HepG2 (cell line): ENCODE measurements around the gene OR10V1. TPM values are rescaled to one million over a fixed set of nuclear protein-coding genes. Genes with fewer than 3 reads are reported as not detected.

Experiments
- IRF2 ChIP-seq: IDR thresholded peaks from 2 replicates; pipeline ENCODE4 v1.6.1; 2018; ENCODE audit warnings: missing genetic modification reagents, missing compliant biosample characterization
- NFATC3 ChIP-seq: sonication (generic); formaldehyde crosslinking; IDR thresholded peaks from 2 replicates; pipeline ENCODE4 v1.5.1; 2020; ENCODE audit warnings: mild to moderate bottlenecking, missing genetic modification reagents
- PPARG ChIP-seq: conservative IDR thresholded peaks from 2 replicates; pipeline ENCODE4 v1.6.1; 2016; ENCODE audit warnings: missing biosample characterization, missing genetic modification reagents
- RBAK ChIP-seq: sonication (generic); formaldehyde crosslinking; IDR thresholded peaks from 2 replicates; pipeline ENCODE4 v1.5.1; 2020; ENCODE audit warnings: mild to moderate bottlenecking, missing genetic modification reagents
- SETDB1 ChIP-seq: sonication (generic); formaldehyde crosslinking; IDR thresholded peaks from 2 replicates; pipeline ENCODE4 v1.5.1; 2020; ENCODE audit warnings: missing genetic modification reagents, mild to moderate bottlenecking, borderline replicate concordance
- SOX6 ChIP-seq, 2 experiments: fragments of 450-650 bp in 1 of 2; sonication (generic) in 1 of 2; formaldehyde crosslinking in 1 of 2; IDR thresholded peaks; 2 replicates each; pipeline versions ENCODE4 v1.4.0 to v1.6.1; 2017 to 2020; ENCODE audit warnings: antibody characterized with exemption in 1 of 2, mild to moderate bottlenecking in 1 of 2, missing genetic modification reagents in 1 of 2
- YEATS4 ChIP-seq: sonication (generic); formaldehyde crosslinking; IDR thresholded peaks from 2 replicates; pipeline ENCODE4 v1.4.0; 2020; ENCODE audit warnings: missing genetic modification reagents, borderline replicate concordance
- ZBTB7B ChIP-seq: sonication (generic); formaldehyde crosslinking; IDR thresholded peaks from 2 replicates; pipeline ENCODE4 v1.4.0; 2020; ENCODE audit warnings: missing genetic modification reagents
- ZFY ChIP-seq: sonication (generic); formaldehyde crosslinking; IDR thresholded peaks from 2 replicates; pipeline ENCODE4 v1.4.0; 2020; ENCODE audit warnings: missing genetic modification reagents
- ZMAT3 ChIP-seq: sonication (generic); formaldehyde crosslinking; conservative IDR thresholded peaks from 2 replicates; pipeline ENCODE4 v1.7.0; 2021; ENCODE audit warnings: missing genetic modification reagents
- ZNF143 ChIP-seq: sonication (generic); formaldehyde crosslinking; IDR thresholded peaks from 2 replicates; pipeline ENCODE4 v1.4.0; 2020; ENCODE audit warnings: missing genetic modification reagents
- ZNF430 ChIP-seq: sonication (generic); formaldehyde crosslinking; IDR thresholded peaks from 2 replicates; pipeline ENCODE4 v1.9.0; 2021; ENCODE audit warnings: mild to moderate bottlenecking, missing genetic modification reagents
- ZNF44 ChIP-seq: sonication (generic); formaldehyde crosslinking; IDR thresholded peaks from 2 replicates; pipeline ENCODE4 v1.5.1; 2020; ENCODE audit warnings: mild to moderate bottlenecking, missing genetic modification reagents
- ZNF547 ChIP-seq: sonication (generic); formaldehyde crosslinking; IDR thresholded peaks from 2 replicates; pipeline ENCODE4 v1.5.1; 2020; ENCODE audit warnings: mild to moderate bottlenecking, missing genetic modification reagents
- ZNF768 ChIP-seq: sonication (generic); formaldehyde crosslinking; IDR thresholded peaks from 2 replicates; pipeline ENCODE4 v1.4.0; 2020; ENCODE audit warnings: missing genetic modification reagents
- ZNF781 ChIP-seq: sonication (generic); formaldehyde crosslinking; IDR thresholded peaks from 2 replicates; pipeline ENCODE4 v1.5.1; 2020; ENCODE audit warnings: borderline replicate concordance, mild to moderate bottlenecking, missing genetic modification reagents; ENCODE audit errors: not compliant biosample characterization
- polyA plus RNA-seq, 8 experiments: library from polyadenylated mRNA; depleted of rRNA in 3 of 8; stranded (reverse) in 7 of 8; unstranded in 1 of 8; fragments of >200 nt; fragmentation: Illumina TruSeq in 4 of 8; extraction: Trizol in 4 of 8; gene quantifications; 2 replicates each; pipeline versions ENCODE4 v1.2.1 to v1.2.3, GENCODE V29; 2011 to 2016; ENCODE audit warnings: low read depth in 4 of 8, missing spikeins in 1 of 8, mixed read lengths in 1 of 8; ENCODE audit not compliant: insufficient read depth in 1 of 8
- total RNA-seq, 5 experiments: library from RNA; depleted of rRNA; stranded (reverse); fragments of >200 nt; fragmentation: Illumina TruSeq; extraction: Trizol; gene quantifications; 2 replicates each; pipeline ENCODE4 v1.2.3, GENCODE V29; 2016; ENCODE audit warnings: low read depth in 1 of 5
- TF ChIP-seq, protein P1 (sequence below): sonication (generic); formaldehyde crosslinking; IDR thresholded peaks from 2 replicates; pipeline ENCODE4 v1.4.0; 2020; ENCODE audit warnings: missing genetic modification reagents, borderline replicate concordance
- TF ChIP-seq, protein P2 (sequence below): sonication (generic); formaldehyde crosslinking; IDR thresholded peaks from 2 replicates; pipeline ENCODE4 v1.4.0; 2020; ENCODE audit warnings: missing genetic modification reagents
- TF ChIP-seq, protein P3 (sequence below): sonication (generic); formaldehyde crosslinking; IDR thresholded peaks from 2 replicates; pipeline ENCODE4 v1.8.0; 2022; ENCODE audit warnings: missing genetic modification reagents, mild to moderate bottlenecking, moderate library complexity, borderline replicate concordance
- TF ChIP-seq, protein P4 (sequence below): sonication (generic); formaldehyde crosslinking; IDR thresholded peaks from 2 replicates; pipeline ENCODE4 v1.5.1; 2020; ENCODE audit warnings: missing genetic modification reagents, mild to moderate bottlenecking, borderline replicate concordance

OR10V1 gene
- total and polyA plus RNA-seq, 2 of the 13 experiments (the other 11 are each of a cell fraction or from before 2014, with no cell fraction given): not detected

- TF ChIP-seq, protein P1, sequence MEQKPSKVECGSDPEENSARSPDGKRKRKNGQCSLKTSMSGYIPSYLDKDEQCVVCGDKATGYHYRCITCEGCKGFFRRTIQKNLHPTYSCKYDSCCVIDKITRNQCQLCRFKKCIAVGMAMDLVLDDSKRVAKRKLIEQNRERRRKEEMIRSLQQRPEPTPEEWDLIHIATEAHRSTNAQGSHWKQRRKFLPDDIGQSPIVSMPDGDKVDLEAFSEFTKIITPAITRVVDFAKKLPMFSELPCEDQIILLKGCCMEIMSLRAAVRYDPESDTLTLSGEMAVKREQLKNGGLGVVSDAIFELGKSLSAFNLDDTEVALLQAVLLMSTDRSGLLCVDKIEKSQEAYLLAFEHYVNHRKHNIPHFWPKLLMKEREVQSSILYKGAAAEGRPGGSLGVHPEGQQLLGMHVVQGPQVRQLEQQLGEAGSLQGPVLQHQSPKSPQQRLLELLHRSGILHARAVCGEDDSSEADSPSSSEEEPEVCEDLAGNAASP (CRISPR knock-in tag): 0 out of 2 replicates have a peak, but pooled peaks have one; percentile 39
- no peak for TF ChIP-seq SOX6 (IDR thresholded peaks at IDR 0.05)
- peak; percentile 48 for TF ChIP-seq SOX6 (CRISPR knock-in tag; IDR thresholded peaks at IDR 0.05)
- peak; percentile 92 for TF ChIP-seq ZNF430 (CRISPR knock-in tag)
- peak; percentile 65; the same call in 1 of the 2 replicates for TF ChIP-seq ZBTB7B
- TF ChIP-seq ZFY (CRISPR knock-in tag): peak; percentile 30; the same call in 1 of the 2 replicates
- TF ChIP-seq ZNF547: peak; percentile 84; the same call in 1 of the 2 replicates
- 0 out of 2 replicates have a peak, but pooled peaks have one; percentile 33 for TF ChIP-seq RBAK
- TF ChIP-seq ZNF768 (CRISPR knock-in tag): peak; percentile 81
- TF ChIP-seq IRF2 (CRISPR knock-in tag): peak; percentile 62; the same call in 1 of the 2 replicates
- TF ChIP-seq ZMAT3 (CRISPR knock-in tag): 0 out of 2 replicates have a peak, but pooled peaks have one; percentile 32
- TF ChIP-seq, protein P2, sequence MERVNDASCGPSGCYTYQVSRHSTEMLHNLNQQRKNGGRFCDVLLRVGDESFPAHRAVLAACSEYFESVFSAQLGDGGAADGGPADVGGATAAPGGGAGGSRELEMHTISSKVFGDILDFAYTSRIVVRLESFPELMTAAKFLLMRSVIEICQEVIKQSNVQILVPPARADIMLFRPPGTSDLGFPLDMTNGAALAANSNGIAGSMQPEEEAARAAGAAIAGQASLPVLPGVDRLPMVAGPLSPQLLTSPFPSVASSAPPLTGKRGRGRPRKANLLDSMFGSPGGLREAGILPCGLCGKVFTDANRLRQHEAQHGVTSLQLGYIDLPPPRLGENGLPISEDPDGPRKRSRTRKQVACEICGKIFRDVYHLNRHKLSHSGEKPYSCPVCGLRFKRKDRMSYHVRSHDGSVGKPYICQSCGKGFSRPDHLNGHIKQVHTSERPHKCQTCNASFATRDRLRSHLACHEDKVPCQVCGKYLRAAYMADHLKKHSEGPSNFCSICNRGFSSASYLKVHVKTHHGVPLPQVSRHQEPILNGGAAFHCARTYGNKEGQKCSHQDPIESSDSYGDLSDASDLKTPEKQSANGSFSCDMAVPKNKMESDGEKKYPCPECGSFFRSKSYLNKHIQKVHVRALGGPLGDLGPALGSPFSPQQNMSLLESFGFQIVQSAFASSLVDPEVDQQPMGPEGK (CRISPR knock-in tag): 0 out of 2 replicates have a peak, but pooled peaks have one; percentile 21
- TF ChIP-seq PPARG: no peak
- 0 out of 2 replicates have a peak, but pooled peaks have one; percentile 41 for TF ChIP-seq NFATC3 (CRISPR knock-in tag)
- TF ChIP-seq, protein P3, sequence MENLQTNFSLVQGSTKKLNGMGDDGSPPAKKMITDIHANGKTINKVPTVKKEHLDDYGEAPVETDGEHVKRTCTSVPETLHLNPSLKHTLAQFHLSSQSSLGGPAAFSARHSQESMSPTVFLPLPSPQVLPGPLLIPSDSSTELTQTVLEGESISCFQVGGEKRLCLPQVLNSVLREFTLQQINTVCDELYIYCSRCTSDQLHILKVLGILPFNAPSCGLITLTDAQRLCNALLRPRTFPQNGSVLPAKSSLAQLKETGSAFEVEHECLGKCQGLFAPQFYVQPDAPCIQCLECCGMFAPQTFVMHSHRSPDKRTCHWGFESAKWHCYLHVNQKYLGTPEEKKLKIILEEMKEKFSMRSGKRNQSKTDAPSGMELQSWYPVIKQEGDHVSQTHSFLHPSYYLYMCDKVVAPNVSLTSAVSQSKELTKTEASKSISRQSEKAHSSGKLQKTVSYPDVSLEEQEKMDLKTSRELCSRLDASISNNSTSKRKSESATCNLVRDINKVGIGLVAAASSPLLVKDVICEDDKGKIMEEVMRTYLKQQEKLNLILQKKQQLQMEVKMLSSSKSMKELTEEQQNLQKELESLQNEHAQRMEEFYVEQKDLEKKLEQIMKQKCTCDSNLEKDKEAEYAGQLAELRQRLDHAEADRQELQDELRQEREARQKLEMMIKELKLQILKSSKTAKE (CRISPR knock-in tag): no peak
- TF ChIP-seq, protein P4, sequence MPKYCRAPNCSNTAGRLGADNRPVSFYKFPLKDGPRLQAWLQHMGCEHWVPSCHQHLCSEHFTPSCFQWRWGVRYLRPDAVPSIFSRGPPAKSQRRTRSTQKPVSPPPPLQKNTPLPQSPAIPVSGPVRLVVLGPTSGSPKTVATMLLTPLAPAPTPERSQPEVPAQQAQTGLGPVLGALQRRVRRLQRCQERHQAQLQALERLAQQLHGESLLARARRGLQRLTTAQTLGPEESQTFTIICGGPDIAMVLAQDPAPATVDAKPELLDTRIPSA (CRISPR knock-in tag): no peak
- TF ChIP-seq ZNF143 (CRISPR knock-in tag): peak; percentile 39; the same call in 1 of the 2 replicates
- TF ChIP-seq SETDB1 (CRISPR knock-in tag): 0 out of 2 replicates have a peak, but pooled peaks have one; percentile 66
- TF ChIP-seq YEATS4 (CRISPR knock-in tag): peak; percentile 37; the same call in 1 of the 2 replicates
- peak; percentile 60 for TF ChIP-seq ZNF781 (CRISPR knock-in tag)
- peak; percentile 67; the same call in 1 of the 2 replicates for TF ChIP-seq ZNF44
These were observed 40.2 kb upstream of the OR10V1 start (continued) for GRCh38 chr11:59753650-59754493.
